Retinal pigment epithelial cell (primary cell): Measurements from ENCODE around the gene JAK3.
A peak's percentile ranks its signal among the peaks of the same experiment; 100 is the strongest.

Experiments
- DNase-seq: peaks from one replicate; pipeline ENCODE4 v3.0.0-alpha.2; 2010; ENCODE audit warnings: low read depth
- H3K4me3 ChIP-seq: 2 replicates; pipeline ENCODE4 v1.5.1; 2011; ENCODE audit warnings: mild to moderate bottlenecking, low read length, control low read depth, moderate library complexity
- CTCF ChIP-seq: conservative IDR thresholded peaks from 2 replicates; pipeline ENCODE4 v1.5.1; 2011; ENCODE audit warnings: low read depth, low read length, control low read depth, inconsistent platforms

The JAK3 gene

DNA sequence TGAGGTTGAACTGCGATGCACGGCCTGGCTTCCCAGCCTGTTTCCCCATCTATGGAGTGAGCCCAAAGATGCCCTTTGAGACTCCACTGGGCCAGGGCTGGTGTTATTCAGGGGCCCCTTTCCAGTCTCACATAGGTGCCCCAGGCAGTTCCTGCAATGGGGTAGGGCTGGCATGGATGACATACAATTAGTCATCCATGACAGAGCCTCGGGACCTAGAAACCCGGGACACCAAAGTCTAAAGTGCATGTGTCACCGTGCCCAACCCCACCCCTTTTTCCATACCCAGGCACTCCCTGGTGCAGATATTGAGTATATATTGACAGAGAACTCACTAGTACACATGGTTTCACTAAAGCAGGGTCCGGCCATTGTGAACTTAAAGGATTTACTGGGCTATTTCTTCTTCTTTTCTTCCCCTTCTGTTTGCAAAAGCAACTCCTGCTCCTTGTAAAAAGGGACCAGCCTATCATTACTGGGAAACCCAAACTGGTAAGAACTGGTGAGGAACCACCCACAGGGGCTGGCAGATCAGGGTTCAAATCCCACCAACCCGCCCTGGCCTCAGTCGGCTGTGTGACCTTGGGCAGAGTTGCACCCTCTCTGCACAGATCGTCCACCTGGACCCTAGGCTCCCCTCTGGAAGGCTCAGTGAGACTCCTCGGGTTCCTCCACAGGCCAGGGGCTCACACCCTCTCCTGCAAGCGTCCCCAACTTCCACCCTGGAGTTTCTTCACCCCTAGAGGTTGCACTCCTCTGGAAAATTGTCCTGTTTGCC is 50.2 kb downstream of the JAK3 start:
- peak; percentile 44 for DNase-seq
- no peak for TF ChIP-seq CTCF
- H3K4me3 ChIP-seq = no peak overlapping the region

DNA sequence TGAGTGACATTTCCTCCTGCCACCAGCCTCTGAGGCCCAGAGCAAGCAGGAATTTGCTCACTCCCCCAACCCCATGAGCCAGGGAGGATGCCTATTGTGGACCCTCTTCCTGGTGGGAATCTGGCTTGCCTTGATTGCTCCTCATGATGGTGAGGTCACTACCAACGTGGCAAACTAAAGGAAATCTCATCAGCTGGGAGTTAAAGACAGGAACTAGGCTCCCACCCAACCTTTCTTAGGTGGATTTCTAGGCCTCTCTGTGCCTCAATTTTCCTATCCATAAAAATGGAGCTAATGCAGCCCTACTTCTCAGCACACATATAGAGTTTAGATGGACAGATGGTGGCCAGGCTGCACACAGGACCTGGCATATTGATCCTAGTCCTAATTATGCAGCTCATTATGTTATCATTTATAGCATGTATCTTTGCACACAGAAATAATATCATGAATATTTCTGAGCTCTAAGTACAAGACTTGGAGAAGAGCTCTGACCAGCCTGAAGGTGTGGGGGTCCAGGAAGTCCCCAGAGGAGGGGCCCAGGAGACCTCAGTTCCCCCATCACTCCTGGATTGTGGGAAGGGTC is 50.9 kb downstream of the JAK3 start:
- no peak for DNase-seq
- H3K4me3 ChIP-seq = no peak overlapping the region
- no peak for TF ChIP-seq CTCF

DNA sequence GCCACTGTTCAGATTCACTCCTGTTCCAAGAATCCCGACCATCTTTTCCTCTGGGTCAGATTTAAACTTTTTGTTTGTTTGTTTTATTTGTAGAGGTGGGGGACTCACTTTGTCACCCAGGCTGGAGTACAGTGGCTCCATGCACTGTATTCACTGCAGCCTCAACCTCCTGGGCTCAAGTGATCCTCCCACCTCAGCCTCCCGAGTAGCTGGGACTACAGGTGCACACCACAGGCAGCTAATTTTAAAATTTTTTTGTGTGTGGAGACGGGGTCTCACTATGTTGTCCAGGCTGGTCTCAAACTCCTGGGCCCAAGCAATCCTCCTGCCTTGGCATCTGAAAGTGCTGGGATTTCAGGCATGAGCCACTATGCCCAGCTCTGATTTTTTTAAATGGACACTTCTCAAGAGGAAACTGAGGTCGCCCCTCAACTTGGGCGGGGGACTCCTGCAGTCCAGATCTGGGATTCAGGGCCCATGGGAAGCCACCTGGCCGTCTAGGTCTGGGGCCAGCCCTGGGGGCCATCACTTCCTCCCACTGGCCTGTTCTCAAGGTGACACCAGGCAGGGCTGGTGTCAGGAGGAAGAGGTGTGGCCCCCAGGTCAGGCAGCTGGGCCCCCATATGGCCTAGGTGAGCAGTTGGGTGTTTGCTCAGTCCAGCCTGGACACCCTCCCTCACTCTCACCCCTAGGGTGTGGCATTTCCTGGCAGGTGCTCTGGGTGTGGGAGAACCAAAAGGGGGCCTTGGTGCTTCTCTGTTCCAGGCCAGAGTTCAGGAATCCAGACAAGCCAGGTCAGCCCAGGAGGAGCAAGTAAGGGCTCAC is 51.6 kb downstream of the JAK3 start:
- no peak for DNase-seq
- H3K4me3 ChIP-seq = no peak overlapping the region
- no peak for TF ChIP-seq CTCF

DNA sequence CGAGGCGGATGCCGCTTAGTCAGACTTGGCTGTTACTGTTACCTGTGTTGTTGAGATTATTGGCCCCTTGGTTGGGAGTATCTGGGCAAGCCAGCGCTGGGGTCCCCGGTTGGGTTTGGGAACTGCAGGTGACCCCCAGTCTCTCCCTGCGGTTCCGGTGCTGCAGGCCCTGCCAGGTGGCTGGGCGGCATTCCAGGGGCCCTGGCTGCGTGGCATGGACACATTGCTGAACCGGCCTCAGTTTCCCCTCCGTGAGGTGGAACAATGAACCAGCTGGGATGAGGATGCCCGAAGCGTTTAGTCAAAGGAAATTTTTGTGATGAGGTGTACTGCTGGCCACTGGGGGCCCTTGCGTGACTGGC is 52.3 kb downstream of the JAK3 start:
- no peak overlapping the region for H3K4me3 ChIP-seq
- no peak for TF ChIP-seq CTCF

DNA sequence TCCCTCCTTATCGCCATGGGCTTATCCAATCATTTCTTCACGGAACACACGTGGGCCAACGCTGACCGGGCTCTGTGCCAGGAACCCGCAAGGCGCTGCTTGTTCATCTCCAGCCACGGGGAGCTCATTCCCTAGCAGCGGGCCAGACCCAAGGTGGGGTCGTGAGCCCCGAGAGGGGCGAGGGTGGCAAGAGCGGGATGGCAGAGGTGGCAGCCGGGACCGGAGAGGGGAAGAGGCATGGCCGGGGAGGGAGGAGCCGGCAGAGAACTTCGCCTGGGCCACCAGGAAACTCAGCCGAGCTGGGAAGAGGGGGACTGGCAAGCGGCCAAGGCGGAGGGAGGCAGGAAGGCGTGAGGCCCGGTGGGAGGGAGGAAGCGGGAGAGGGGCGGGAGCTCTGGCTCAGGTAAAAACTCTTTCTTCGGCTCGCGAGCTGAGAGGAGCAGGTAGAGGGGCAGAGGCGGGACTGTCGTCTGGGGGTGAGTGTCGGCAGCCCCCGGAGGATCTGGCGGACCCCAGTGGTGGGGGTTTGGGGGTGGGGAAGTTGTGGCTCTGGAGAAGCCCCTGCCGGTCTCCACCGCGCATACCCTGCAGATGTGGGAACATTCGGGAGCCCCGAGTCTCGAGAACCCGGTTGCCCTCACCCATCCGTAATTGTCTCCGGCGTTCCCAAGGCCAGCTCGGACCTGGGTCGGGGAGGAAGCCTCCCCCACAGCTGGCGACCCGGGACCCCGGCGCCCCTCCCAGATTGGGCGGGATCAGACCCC is 52.9 kb downstream of the JAK3 start, which contains the start of gene B3GNT3:
Gene B3GNT3 (plus strand): TSS at position 408 of the 764 bp plus-strand sequence. CDS start 12,670 bp downstream, outside the sequence.
- TF ChIP-seq CTCF = no peak
- no peak for DNase-seq

More for the DNA sequence above, 52.3 kb downstream of the JAK3 start:
- no peak for DNase-seq

DNA sequence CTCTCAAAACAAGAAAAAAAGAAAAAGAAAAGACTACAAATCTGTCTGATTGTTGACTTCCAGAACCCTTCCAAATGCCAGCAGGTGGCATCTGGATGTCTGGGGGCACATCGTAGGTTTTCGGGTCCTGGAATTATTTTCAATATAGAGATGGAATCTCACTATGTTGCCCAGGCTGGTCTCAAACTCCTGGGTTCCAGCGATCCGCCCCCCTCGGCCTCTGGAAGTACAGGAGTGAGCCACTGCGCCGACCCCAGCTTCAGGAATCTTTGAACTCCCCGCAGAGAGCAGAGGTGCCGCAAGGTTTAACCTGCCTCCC is 53.4 kb downstream of the JAK3 start:
- H3K4me3 ChIP-seq = no peak overlapping the region

More for the DNA sequence above, 52.9 kb downstream of the JAK3 start, which contains the start of gene B3GNT3:
- no peak within 1 kb of the TSS for H3K4me3 ChIP-seq

More for the DNA sequence above, 53.4 kb downstream of the JAK3 start:
- DNase-seq = no peak
- no peak for TF ChIP-seq CTCF
